GM11168 (cell line): ENCODE measurements around the gene PRM3.
"Not testable (repeated sequence)": the region's sequence is repeated elsewhere in the genome, so short reads cannot be mapped to it uniquely, and the experiment has no call there.

Experiments
- in situ Hi-C: fragments of 300-500 bp; cut with MboI; formaldehyde crosslinking; loops from one replicate; pipeline ENCODE4 v1.12.0; 2022; ENCODE audit warnings: low sequenced_read_pairs; ENCODE audit not compliant: unreplicated experiment

The PRM3 gene

DNA sequence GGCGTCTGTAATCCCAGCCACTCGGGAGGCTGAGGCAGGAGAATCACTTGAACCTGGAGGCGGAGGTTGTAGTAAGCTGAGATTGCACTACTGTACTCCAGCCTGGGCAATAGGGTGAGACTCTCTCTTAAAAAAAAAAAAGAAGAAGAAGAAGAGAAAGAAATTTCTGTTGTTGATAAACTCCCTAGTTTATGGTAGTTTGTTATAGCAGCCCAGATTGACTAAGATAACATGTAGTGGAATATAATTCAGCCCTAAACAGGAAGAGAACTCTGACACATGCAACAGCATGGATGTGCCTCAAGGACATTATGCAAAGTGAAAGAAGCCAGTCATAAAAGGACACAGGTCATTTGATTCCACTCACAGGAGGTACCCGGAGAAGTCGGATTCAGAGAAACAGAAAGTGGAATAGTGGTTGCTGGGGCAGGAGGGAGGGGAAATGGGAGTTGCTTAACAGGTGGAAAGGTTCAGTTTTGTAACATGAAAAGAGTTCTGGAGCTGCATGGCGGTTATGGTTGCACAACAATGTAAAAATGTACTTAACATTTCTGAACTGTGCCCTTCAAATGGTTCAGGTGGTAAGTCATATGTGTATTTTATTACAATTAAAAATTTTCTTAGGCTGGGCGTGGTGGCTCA lies 33.7 kb upstream of the PRM3 start:
- in situ Hi-C loops = no loop called here

DNA sequence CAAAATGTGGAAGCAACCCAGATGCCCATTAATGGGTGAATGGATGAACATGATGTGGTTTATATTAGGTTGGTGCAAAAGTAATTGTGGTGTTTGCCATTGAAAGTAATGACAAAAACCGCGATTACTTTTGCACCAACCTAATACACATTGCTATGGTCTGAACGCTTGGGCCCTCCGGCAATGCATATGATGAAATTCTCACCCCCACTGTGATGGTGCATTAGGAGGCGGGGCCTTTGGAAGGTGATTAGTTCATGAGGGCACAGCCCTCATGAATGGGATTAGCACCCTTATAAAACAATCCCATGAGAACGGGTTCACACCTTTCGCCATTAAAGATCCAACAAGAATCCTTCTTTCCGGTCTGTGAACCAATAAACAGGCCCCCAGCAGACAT lies 33.0 kb upstream of the PRM3 start:
- in situ Hi-C loops = no loop called here

DNA sequence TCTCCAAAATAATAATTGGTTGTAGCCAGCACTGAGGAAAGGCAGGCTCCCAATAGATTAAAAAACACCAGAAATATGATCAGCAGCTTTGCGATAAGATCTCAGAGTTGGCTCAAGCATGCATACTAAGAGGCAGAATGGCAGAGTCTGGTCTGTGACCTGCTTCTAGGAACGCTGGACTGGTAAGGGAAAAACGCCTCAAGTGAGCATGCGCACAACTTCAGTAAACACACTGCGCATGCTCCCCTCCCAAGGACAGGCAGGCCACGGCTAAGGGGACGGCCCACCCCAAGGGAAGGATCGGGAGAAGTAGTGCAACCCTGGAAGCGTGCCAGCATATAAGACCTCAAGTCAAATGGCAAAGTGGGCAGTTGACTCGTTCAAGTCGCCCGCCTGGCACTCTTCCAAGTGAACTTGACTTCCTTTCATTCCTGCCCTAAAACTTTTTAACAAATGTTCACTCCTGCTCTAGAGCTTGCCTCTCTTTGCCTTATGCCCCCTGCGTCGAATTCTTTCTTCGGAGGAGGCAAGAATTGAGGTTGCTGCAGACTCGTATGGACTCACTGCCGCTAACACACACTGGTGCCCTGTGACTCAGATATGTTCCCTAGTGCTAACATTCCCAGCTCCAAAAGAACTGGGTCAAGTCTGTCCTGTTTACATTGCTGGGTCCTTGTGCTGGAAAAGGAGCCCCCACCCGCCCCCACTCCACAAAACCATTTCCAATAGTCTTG lies 30.1 kb upstream of the PRM3 start:
- in situ Hi-C loops = no loop called here

DNA sequence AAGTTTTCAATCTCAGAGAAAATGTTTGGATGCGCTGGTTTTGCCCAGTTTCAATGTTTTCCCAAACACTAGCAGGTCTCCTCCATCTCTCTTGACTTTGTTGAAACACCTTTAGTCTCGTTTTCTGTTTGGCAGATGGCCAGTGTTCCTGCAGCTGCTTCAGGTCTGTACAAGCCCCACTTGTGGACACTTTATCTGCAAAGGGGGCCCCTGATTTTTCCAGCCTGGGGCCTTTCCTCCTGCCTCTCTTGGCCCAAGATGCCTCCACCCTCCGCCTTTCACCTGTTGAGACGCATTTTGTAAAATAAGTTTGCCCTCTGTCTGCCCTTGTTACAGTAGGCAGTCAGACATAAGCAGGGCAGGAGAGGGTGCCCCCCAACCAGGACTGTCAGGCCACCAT lies 29.5 kb upstream of the PRM3 start:
- in situ Hi-C loops = no loop called here

DNA sequence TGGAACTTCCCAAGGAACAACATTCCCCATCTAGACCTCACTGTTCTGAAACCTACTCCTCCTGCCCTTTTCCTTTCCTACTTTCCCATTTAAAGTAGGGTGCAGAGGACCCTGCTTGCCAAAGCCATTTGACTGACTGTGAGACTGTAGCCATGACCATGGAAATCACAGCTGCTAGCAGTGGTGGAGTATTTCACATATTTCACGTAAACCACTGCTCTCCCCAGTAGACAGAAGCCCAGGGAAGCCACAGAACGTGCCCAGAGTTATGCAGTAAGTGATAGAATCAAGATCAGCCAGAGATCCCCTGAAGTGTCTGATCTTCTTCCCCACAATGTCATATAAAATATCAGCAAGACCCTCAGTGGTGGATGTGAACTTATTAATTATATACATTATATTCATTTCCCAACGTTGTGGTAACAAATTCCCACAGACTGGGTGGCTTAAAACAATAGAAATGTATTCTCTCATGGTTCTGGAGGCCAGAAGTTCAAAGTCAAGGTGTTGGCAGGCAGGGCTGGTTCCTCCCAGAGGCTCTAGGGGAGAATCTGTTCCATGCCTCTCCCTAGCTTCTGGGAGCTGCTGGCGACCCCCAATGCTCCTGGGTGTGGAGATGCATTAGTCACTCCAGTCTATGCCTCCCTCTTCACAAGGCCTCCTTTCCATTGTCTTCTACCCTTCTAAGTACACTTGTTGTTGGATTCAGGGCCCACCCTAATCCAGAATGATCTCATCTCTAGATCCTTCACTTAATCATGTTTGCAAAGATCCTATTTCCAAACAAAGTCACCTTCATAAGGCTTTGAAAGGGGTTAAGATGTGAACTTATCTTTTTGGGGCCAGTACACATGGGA lies 28.4 kb upstream of the PRM3 start:
- in situ Hi-C loops = no loop called here

DNA sequence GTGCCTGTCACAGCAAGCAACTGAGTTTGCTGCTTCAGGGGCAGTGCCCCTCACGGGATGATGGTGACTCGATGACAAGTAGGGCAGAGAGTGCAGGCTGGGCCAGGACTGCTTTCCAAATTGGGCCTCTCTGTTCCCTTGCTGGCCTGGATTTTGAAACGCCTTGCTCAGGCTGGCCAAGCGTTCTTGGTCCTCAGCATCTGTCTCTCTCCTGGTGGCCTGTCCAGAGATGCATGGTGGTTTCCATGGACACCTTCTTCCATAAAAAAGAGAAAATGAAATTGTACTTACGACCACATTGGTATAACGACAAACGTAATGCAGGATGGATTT lies 27.1 kb upstream of the PRM3 start:
- in situ Hi-C loops = no loop called here

DNA sequence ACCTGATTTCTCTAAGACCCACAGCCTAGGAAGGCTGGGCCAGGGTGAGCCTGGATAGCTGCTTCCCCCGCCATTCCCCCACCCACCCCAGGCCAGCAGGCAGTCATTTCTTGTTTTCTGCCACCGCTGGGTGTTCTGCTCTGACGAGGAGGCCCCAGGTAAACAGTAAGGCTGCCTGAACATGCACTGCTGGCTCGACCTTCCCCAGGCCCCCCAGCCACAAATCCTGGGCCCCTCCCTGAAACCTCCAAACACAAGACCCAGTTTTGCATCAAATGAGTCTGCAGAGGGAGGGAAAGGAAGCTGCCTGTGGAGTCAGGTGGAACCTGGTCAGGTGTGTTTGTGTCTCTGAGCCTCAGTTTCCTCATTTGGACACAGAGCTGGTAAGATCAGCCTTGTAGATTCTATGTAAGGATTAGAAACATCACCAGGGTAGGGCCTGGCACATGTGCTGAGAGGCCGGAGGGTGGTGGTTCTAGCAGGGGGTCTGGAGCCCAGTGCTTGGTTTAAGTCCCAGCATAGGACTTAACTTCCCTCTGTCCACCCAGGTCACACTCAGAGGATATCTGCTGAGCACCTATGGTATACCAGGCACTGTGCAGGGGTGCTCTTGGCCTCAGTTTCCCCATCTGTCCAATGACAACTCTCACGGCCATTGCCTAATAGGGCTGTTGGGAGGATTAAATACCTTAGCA lies 26.6 kb upstream of the PRM3 start:
- in situ Hi-C loops = no loop called here

DNA sequence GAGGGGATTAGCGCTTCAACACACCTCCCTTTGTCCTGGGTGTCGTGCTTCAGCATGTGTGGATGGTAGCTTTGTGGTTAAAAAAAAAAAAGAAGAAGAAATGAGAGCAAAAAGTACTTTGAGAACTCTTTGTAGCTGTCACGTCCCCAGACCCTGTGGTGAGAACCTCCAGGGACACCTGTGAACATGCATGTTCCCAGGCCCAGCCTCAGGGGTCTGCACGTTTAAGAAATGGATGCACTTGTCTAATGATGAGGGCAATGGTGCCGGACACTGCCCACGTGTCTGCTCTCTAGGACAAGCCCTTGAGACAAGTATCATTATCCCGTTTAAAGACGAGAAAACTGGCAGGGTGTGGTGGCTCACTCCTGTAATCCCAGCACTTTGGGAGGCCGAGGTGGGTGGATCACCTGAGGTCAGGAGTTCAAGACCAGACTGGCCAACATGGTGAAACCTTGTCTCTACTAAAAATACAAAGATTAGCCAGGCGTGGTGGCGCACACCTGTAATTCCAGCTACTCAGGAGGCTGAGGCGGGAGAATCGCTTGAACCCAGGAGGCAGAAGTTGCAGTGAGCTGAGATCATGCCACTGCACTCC lies 25.6 kb upstream of the PRM3 start:
- in situ Hi-C loops = not testable (repeated sequence)

DNA sequence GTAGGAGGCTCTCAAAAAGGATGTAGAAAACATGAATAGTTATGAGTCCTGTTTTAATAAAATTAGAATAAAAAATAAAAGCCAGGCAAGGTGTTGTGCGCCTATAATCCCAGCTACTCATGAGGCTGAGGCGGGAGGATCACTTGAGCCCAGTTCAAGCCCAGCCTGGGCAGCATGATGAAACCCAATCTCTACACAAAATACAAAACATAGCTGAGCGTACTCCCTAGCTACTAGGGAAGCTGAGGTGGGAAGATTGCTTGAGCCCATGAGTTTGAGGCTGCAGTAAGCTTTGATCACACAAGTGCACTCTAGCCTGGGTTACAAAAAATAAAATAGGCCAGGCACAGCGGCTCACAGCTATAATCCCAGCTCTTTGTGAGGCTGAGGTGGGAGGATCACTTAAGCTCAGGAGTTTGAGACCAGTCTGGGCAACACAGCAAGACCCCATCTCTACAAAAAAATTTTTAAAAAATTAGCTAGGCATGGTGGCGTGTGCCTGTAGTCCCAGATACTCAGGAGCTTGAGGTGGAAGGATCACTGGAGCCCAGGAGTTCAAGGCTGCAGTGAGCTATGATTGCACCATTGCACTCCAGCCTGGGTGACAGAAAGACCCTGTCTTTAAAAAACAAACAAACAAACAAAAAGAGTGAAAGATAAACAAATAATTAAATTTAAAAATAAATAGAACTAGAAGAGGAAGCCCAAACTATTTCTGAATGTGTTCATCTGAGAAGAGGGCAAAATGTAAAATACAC lies 24.9 kb upstream of the PRM3 start:
- in situ Hi-C loops = no loop called here

DNA sequence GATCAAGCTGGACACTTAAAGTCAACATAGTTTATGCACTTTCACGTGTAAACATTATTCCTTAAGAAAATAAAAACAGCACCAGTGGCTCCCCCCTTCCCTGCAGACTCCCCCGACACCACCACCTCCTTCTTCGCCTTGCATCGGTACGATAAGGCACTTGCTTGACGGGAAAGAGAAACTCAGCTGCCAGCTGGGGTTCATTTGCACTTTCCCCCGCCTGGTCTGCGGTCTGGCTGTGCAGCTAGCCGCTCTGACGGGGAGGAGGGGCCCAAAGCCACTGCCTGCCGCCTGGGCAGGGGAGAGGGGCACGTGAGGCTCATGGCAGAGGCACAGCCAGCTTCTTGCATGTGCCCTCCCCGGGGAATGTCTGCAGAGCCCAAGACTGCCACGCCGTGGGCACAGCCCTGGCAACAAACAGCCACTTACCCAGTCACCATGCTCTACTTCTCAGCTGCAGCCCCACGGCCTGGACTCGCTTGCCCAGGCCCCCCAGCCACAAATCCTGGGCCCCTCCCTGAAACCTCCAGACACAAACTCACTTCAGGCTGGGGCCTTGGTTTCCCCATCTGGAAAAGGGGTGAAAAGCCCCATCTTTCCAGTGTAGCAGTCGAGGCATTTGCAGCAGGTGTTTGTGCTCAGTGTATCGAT lies 24.2 kb upstream of the PRM3 start:
- in situ Hi-C loops = no loop called here

DNA sequence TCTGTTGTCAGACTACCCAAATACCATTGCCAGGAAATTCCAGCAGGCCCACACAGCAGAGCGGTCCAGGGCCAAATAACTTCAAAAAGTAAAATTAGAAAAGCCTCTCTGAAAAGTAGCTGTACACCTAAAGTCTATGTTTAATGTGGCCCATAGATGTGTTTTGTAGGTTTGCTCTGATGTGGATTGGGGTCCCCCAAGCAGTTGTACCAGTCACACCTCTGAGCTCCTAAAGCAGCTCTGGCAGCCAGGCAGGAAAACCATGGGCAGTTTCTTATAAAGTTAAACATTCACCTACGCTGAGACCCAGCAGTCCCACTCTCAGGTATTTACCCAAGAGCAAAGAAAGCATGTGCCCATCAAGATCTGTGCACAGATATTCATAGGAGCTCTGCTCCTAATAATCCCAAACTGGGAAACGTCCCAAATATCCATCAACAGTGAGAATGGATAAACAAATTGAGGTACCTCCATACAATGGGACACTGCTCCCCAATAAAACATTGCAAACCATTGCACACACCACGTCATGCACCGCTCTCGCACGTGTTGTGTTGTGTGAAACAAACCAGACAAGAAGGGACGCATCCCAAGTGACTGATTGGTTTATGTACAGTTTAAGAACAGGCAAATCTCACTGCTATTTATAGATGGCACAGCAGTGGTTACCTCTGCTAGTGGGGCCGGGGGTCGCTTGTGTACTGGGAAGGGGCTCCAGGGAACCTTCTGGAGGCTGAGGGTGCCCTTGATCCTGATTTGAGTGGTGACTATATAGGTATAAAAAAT lies 23.5 kb upstream of the PRM3 start:
- in situ Hi-C loops = no loop called here

DNA sequence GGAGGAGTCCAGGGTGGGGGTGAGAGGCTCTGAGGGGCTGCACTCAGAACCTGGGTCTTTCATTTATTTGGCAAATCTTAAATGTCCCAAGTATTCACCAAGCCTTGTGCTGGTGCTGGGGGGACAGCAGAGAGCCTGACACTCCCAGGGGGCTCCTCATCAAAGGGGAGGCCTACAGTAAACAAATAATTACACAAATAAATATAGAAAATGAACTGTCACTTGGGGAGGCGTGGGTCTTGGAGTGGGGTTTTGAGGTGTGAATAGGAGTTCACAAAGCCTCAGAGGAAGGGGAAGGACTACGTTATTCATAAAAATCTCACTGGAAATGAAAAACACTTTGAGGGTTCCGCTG lies 22.9 kb upstream of the PRM3 start:
- in situ Hi-C loops = no loop called here

DNA sequence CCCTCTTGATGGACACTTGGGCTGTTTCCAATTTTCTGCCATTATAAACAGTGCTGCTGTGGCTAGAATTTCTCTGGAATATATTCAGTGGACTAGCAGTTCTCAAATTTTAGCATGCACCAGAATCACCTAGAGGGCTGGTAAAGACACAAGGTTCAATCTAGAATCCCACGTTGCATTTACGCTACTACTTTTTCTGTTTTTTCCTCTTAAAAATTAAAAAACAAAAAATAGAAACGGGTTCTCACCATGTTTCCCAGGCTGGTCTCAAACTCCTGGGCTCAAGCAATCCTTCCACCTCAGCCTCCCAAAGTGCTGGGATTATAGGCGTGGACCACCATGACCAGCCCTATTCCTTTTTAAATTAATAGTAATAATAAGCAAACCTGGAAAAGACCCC lies 22.2 kb upstream of the PRM3 start:
- in situ Hi-C loops = no loop called here

DNA sequence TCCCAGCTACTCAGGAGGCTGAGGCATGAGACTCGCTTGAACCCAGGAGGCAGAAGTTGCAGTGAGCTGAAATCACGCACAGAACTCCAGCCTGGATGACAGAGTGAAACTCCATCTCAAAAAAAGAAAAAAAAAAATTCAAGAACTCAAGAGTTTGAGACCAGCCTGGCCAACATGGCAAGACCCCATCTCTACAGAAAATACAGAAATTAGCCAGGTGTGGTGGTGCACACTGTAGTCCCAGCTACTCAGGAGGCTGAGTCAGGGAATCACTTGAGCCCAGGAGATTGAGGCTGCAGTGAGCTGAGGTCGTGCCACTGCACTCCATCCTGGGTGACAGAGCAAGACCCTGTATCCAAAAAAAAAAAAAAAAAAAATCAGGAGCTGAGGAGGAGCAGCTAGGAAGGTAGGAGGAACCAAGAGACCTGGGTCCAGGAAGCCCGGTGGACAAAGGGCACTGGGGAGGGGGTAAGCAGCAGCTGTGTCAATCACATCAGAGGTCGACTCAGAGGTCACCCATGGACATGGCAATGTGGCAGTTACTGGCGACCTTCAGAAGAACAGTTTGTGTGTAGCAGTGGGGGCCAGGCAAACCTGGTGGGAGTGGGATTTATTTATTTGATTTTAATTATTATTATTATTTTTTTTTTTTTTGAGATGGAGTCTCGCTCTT lies 18.8 kb upstream of the PRM3 start:
- in situ Hi-C loops = no loop called here

DNA sequence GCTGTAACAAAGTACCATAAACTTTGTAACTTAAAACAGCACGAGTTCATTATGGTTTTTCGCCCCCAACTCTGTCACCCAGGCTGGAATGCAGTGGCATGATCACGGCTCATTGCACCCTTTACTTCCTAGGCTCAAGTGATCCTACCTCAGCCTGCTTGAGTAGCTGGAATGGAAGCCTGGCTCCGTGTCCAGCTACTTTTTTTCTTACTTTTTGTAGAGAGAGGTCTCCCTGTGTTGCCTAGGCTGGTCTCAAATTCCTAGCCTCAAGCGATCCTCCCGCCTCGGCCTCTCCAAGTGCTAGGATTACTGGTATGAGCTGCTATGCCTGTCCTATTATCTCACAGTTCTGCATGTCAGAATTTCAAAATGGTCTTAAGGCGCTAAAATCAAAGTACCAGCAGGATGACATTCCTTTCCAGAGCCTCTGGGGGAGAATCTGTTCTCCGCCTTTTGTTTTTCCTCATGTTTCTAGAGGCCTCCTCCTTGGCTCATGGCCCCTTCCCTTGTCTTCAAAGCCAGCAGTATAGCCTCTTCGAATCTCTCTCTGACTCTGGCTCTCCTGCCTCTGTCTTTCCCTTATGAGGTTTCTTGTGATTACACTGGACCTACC lies 17.8 kb upstream of the PRM3 start:
- in situ Hi-C loops = no loop called here

DNA sequence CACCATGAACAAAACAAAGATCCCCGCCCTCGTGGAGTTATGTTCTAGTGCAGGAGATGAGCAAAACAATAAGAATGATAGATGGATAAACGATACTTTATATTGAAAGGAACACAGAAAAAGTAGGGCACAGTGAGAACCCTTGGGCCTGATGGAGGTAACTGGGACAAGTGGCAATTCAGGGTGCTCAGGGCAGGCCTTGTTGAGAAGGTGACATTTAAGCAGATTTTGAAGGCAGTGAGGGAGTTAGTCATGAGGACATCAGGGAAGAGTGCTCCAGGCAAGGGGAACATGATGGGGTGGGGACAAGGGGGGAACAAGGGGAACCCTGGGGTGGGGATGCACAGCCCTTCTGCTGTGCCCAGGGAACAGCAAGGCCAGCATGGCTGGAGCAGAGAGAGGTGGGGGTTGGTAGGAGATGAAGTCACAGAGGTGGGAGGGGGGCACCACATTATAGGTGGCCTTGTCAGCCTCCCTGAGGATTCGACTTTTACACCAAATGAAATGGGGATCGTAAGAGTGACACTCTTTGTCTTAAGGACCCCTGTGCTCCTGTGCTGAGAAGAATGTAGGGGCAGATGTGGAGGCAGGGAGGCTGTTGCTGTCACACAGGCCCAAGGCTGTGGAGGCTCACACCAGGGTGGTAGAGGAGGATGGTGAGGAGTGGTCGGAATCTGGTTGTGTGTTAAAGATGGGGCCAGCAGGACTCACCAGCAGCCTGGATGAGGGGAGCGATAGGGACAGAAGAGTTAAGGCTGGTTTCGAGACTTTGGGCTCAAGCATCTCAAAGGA lies 16.9 kb upstream of the PRM3 start:
- in situ Hi-C loops = no loop called here

DNA sequence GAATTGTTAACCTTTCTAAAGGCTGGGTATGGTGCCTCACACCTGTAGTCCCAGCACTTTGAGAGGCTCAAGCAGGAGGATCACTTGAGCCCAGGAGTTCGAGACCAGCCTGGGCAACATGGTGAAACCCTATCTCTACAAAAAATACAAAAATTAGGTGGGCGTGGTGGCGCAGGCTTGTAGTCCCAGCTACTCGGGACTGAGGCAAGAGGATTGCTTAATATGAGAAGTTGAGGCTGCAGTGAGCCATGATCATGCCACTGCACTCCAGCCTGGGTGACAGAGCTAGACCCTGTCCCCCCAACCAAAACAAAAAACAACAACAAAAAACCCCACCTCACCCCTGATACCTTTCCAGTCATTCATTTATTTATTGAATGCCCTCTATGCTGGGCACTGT lies 16.3 kb upstream of the PRM3 start:
- in situ Hi-C loops = not testable (repeated sequence)
